Hepatocyte (in vitro differentiated cells): ENCODE data around the gene RNF130.

Experiments used
- EZH2 ChIP-seq: fragments of 200-600 bp; sonication (generic); IDR thresholded peaks from 2 replicates; pipeline ENCODE4 v1.6.1; 2016; ENCODE audit warnings: antibody characterized with exemption, mild to moderate bottlenecking, borderline replicate concordance
- EZH2phosphoT487 ChIP-seq: fragments of 200-600 bp; sonication (generic); IDR thresholded peaks from one replicate; pipeline ENCODE4 v1.6.1; 2018; ENCODE audit warnings: antibody characterized with exemption, mild to moderate bottlenecking, low read depth, moderate library complexity; ENCODE audit not compliant: unreplicated experiment, severe bottlenecking
- TF ChIP-seq, protein P1 (sequence below): fragments of 200-600 bp; sonication (generic); IDR thresholded peaks from 2 replicates; pipeline ENCODE4 v1.5.1; 2016; ENCODE audit warnings: antibody characterized with exemption, mild to moderate bottlenecking; ENCODE audit not compliant: poor library complexity

DNA sequence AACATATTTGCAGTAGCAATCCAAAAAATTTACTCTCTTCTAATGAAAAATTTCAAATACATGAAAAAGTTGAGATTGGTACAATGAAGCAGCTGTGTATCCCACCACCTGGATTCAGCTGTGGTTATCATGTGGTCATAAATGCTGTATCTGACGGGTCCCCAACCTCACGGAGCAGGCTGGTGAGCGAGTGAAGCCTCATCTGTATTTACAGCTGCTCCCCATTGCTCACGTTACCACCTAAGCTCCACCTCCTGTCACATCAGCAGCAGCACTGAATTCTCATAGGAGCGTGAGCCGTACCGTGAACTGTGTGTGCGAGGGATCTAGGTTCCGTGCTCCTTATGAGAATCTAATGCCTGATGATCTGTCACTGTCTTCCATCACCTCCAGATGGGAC is 6.8 kb upstream of the RNF130 start:
- TF ChIP-seq, protein P1, sequence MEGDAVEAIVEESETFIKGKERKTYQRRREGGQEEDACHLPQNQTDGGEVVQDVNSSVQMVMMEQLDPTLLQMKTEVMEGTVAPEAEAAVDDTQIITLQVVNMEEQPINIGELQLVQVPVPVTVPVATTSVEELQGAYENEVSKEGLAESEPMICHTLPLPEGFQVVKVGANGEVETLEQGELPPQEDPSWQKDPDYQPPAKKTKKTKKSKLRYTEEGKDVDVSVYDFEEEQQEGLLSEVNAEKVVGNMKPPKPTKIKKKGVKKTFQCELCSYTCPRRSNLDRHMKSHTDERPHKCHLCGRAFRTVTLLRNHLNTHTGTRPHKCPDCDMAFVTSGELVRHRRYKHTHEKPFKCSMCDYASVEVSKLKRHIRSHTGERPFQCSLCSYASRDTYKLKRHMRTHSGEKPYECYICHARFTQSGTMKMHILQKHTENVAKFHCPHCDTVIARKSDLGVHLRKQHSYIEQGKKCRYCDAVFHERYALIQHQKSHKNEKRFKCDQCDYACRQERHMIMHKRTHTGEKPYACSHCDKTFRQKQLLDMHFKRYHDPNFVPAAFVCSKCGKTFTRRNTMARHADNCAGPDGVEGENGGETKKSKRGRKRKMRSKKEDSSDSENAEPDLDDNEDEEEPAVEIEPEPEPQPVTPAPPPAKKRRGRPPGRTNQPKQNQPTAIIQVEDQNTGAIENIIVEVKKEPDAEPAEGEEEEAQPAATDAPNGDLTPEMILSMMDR, result no peak
- no peak for TF ChIP-seq EZH2
- TF ChIP-seq EZH2phosphoT487, result no peak
